IPS-NIHi7 (cell line): ENCODE results near the gene PTPRCAP.
"Not testable (repeated sequence)": the region's sequence is repeated elsewhere in the genome, so short reads cannot be mapped to it uniquely, and the experiment has no call there.

ENCODE experiments used
- DNase-seq: peaks from one replicate; pipeline ENCODE4 v3.0.0; 2012; ENCODE audit warnings: mixed read lengths; ENCODE audit errors: extremely low spot score

Gene PTPRCAP, protein sequence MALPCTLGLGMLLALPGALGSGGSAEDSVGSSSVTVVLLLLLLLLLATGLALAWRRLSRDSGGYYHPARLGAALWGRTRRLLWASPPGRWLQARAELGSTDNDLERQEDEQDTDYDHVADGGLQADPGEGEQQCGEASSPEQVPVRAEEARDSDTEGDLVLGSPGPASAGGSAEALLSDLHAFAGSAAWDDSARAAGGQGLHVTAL

DNA sequence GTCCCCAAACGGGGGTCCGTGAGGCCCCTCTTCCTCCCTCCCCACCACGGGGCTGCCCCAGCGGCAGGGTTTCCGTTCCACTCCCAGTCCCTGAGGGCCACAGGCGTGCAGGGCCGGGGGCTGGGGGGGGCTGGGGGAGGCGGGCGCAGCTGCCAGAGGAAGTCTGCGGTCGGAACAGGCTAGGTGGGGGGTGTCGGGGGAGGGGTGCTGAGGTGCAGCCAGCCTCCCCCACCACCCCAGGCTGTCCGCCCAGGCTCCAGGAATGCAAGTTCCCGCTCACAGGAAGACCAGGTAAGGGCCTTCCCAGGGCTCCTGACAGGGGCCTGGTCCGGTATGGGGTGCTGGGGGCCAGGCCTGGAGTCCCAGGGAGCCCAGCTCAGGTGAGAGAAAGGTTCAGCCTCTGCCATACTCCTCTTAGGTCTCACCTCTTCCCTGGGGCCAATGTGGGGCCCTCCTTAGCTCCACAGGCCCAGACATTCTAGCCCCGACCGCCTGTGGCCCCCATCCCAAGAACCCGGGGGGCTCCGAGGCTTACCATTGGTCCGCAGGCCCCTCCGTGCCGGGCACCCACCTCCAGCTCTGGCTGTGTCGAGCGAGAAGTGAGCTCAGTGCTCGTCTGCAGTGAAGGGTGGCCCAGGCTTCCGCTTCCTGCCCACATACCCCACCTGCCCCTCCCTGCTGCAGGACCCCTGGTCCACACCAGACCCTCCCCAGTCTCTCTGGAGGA is at the start of gene PTPRCAP:
Gene PTPRCAP (minus strand): TSS at position 601 of the 727 bp plus-strand sequence. CDS start 63 bp downstream, at position 538.
- DNase-seq = peak; percentile 44

GRCh38 chr11:67486481-67487195 is 49.2 kb upstream of the PTPRCAP start:
- DNase-seq = no peak

DNA sequence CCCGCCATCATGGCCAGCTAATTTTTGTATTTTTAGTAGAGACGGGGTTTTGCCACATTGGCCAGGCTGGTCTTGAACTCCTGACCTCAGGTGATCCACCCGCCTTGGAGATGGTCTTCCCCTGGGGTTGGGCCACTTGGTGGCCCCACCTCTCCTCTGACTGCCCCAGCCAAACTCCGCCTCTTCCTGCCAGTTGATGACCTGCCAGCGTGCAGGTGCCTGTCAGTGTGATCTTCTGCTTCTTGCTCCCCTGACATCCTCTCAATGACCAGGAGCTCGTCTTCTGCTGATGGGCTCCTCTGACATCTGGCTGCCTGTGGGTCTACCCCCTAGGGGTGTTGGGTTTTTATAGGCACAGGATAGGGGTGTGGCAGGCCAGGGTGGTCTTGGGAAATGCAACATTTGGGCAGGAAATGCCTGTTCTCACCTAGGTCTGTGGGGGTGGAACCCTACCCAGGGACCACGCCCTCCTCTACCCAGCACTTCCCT is 48.4 kb upstream of the PTPRCAP start:
- DNase-seq = peak; percentile 58

DNA sequence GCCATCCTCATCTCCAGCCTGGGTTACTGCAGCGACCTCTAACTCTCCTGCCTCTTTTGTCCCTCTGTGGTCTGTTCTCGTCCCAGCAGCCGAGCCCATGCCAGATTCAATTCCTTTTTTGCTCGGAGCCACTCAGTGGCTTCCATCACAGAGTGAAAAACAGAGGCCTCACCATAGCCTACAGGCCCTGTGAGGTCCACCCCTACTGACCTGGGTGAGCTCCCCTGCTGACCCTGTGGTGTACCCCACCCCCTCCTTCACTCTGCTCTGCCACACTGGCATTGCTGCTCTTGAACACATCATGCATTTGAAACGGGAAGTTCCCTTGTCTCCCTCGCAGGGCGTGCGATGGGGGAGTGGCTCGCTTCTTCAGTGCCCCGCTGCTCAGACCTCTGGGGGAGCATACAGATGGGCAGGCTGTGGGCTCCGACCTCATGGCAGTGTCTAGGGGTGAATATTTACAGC is 47.4 kb upstream of the PTPRCAP start:
- DNase-seq = no peak

GRCh38 chr11:67483831-67484665 is 46.6 kb upstream of the PTPRCAP start:
- DNase-seq = no peak

DNA sequence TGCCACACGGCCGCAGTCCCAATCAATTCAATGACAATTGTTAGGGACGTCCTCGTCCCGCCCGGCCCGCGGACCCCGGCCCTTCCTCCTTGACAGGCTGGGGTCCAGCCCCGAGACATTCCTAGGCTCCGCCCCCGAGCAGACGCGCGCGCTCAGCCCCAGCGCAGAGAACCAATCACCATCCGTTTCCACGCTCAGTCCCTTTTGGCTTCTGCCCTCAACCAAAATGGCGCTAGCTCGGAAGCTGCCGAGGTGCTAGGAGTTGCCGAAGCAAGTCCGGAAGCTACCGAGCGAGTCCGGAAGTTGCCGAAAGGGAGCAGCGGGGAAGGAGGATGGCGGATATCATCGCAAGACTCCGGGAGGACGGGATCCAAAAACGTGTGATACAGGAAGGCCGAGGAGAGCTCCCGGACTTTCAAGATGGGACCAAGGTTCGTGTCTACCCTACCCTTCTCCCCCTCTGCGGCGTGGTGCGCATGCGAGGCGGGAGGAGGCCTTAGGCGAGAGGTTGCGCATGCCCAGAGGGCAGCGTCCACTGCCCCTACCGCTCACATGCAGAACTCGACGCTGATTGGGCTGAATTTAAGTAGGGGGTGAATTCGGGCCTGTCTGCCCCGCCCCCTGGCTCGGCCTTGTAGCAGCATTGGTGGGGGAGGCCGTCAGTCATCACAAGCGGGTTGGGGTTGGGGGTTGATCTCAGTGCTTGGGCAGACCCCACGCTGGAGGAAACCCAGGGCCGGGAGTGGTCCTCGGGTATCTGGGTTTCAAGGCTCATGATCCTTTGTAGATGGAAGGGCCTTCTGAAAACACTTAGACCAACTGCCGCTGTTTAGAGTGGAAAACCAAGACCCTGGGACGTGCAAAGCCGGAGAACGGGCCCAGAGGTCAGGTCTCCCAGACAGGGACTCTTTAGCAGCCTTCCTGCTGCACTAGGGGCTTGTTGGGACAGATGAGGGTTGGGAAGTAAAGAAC is 45.6 kb upstream of the PTPRCAP start, which contains the start of gene AIP:
Gene AIP (plus strand): TSS at position 200 of the 972 bp plus-strand sequence. CDS start 133 bp downstream, at position 333.
- peak; percentile 99 for DNase-seq

- no peak for DNase-seq
These were observed 44.9 kb upstream of the PTPRCAP start for GRCh38 chr11:67482275-67482826.

GRCh38 chr11:67477344-67478050 is 40.0 kb upstream of the PTPRCAP start:
- not testable (repeated sequence) for DNase-seq

DNA sequence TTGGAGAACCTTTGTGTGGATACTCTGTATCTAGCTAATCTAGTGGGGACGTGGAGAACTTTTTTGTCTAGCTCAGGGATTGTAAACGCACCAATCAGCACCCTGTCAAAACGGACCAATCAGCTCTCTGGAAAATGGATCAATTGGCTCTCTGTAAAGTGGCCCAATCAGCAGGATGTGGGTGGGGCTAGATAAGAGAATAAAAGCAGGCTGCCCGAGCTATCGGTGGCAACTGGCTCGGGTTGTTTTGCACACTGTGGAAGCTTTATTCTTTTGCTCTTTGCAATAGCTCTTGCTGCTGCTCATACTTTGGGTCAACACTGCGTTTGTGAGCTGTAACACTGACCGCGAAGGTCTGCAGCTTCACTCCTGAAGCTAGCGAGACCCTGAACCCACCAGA is 39.2 kb upstream of the PTPRCAP start:
- not testable (repeated sequence) for DNase-seq

DNA sequence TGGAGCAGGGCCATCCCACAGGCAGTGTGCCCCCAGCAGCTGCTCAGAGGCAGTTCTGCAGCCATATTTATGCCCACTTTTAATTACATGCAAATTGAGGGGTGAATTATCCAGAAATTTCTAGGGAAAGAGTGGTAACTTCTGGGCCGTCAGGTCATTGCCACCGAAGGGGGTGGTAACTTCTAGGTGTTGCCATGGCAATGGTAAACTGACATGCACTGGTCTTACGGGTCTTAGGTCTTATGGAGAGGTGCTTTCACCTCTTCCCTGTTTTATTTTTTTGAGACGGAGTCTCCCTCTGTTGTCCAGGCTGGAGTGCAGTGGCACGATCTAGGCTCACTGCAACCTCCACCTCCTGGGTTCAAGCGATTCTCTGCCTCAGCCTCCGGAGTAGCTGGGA is 35.4 kb upstream of the PTPRCAP start:
- DNase-seq = no peak

- no peak for DNase-seq
These were observed 33.0 kb upstream of the PTPRCAP start for GRCh38 chr11:67470337-67471002.

DNA sequence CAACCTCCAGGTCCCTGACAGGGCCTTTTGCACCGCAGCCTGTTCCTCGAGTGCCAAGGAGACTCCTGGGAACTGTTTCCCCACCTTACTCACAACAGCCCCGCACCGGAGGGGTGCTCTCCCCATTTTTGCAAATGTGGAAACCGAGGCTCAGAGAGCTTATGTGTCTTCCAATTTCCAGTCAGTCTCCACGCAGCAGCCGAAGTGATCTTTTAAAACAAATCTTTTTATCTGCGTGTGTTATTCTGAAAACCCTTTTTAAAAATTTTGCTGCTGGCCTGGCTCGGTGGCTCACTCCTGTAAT is 32.0 kb upstream of the PTPRCAP start:
- no peak for DNase-seq

GRCh38 chr11:67468759-67469507 is 31.5 kb upstream of the PTPRCAP start, which contains the start of gene TMEM134:
Gene TMEM134 (minus strand): TSS chr11:67469251. CDS start chr11:67469192, 59 bp downstream.
- peak; percentile 96 for DNase-seq

GRCh38 chr11:67468456-67468758 is 30.9 kb upstream of the PTPRCAP start:
- no peak for DNase-seq

- no peak for DNase-seq
These were observed 30.6 kb upstream of the PTPRCAP start for GRCh38 chr11:67468056-67468455.

DNA sequence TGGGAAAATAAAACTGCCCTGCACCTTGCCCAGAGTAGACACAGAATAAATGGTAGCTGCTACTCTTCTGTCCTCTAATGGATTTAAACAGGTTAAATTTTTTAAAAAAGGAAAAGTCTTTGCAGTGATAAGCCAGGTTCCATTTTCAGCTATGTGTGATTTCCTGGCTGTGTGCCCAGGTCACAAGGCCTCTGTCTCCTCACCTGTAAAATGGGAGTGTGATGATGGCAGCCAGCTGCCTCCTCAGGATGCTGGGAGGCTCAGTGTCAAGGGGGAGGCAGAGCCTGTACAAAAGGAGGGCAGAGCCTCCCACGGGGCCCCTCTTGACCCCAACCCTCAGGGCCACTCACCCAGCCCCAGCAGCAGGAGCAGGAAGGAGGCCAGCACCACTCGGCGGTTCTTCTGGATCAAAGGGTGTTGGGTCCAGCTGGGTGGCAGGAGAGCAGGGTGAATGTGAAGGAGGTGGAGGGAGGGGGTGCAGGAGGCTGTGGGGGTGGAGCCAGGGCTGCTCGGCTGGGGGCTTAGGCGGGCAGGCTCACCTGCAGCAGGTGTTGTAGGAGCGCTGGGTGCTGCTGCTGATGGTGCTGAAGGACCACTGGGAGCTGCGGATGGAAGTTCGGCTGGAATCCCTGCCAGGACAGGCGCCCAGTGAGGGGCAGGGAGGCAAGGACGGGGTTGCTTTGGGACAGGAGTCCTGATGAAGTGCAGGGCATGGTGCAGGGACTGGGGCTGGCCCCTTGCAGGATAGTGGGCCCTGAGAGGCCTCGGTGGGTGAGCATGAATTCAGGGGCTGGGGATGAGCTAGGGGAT is 29.7 kb upstream of the PTPRCAP start:
- no peak for DNase-seq

DNA sequence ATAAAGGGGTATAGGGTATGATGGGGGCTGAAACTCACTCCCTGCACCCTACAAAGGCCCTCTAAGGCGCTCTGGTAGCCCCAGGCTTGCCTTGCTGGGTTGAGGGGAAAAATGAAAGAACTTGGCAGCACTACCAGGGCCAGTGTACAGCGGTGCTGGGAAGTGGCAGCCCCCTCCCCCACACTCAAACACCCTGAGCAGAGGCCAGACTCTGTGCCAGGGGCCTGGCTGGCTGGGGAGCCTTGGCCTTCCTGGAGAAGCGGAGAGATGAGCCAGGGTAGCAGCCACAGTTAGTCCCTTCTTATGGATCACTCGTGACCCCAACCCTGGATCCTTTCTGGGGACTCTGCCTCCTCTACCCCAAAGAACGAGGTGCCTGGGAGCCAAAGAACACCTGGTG is 28.9 kb upstream of the PTPRCAP start:
- no peak for DNase-seq
